K562 (cell line): ENCODE results near the gene CLIP1. TPM values are rescaled to one million over a fixed set of nuclear protein-coding genes. Genes with fewer than 3 reads are reported as not detected.

Experiments used
- ADNP ChIP-seq: fragments of 200-800 bp; sonication (Bioruptor generic); IDR thresholded peaks from 2 replicates; pipeline ENCODE4 v1.6.1; 2016; ENCODE audit warnings: missing genetic modification characterization, missing compliant biosample characterization
- BRD9 ChIP-seq: fragments of 450-650 bp; IDR thresholded peaks from 2 replicates; pipeline ENCODE4 v1.6.1; 2018; ENCODE audit warnings: low read depth; ENCODE audit not compliant: partially characterized antibody
- C11orf30 ChIP-seq: fragments of 450-650 bp; IDR thresholded peaks from 2 replicates; pipeline ENCODE4 v1.6.1; 2016; ENCODE audit warnings: low read depth, mild to moderate bottlenecking
- HNRNPK ChIP-seq: fragments of 200-400 bp; formaldehyde crosslinking; IDR thresholded peaks from one replicate; pipeline ENCODE4 v1.6.1; 2018; ENCODE audit warnings: mild to moderate bottlenecking, low read depth, low read length; ENCODE audit not compliant: poor library complexity, severe bottlenecking
- HNRNPLL ChIP-seq: fragments of 200-400 bp; formaldehyde crosslinking; IDR thresholded peaks from 2 replicates; pipeline ENCODE4 v1.6.1; 2017; ENCODE audit warnings: low read length, low read depth, mild to moderate bottlenecking; ENCODE audit not compliant: poor library complexity, severe bottlenecking
- KHSRP ChIP-seq: fragments of 450-650 bp; IDR thresholded peaks from 2 replicates; pipeline ENCODE4 v1.6.1; 2017
- LARP7 ChIP-seq: fragments of 450-650 bp; IDR thresholded peaks from 2 replicates; pipeline ENCODE4 v1.6.1; 2016
- MLLT1 ChIP-seq, 2 experiments: fragments of 450-650 bp; IDR thresholded peaks; 2 replicates each; pipeline ENCODE4 v1.6.1; 2016
- NFATC3 ChIP-seq: fragments of 450-650 bp; IDR thresholded peaks from 2 replicates; pipeline ENCODE4 v1.6.1; 2017; ENCODE audit warnings: mild to moderate bottlenecking
- NUFIP1 ChIP-seq: fragments of 450-650 bp; IDR thresholded peaks from 2 replicates; pipeline ENCODE4 v1.6.1; 2018; ENCODE audit not compliant: partially characterized antibody
- PTTG1 ChIP-seq: fragments of 450-650 bp; IDR thresholded peaks from 2 replicates; pipeline ENCODE4 v1.6.1; 2016; ENCODE audit warnings: low read depth, mild to moderate bottlenecking, missing genetic modification characterization, missing compliant biosample characterization
- SETDB1 ChIP-seq: IDR thresholded peaks from one replicate; pipeline ENCODE4 v1.6.1; 2012; ENCODE audit warnings: low read length, control low read depth, inconsistent platforms
- SRSF1 ChIP-seq: fragments of 200-400 bp; formaldehyde crosslinking; IDR thresholded peaks from 2 replicates; pipeline ENCODE4 v1.6.1; 2017; ENCODE audit warnings: mild to moderate bottlenecking, low read depth, low read length, moderate library complexity
- TCF7L2 ChIP-seq: fragments of 150-350 bp; IDR thresholded peaks from 2 replicates; pipeline ENCODE4 v1.6.1; 2016; ENCODE audit warnings: low read depth, mild to moderate bottlenecking, low read length, moderate library complexity
- TEAD4 ChIP-seq, 2 experiments: sonication (generic) in 1 of 2; formaldehyde crosslinking in 1 of 2; IDR thresholded peaks; 2 replicates each; pipeline versions ENCODE4 v1.6.1 to v1.8.0; 2012 to 2022; ENCODE audit warnings: borderline replicate concordance in 1 of 2, inconsistent platforms in 1 of 2, low read length in 1 of 2, mild to moderate bottlenecking in 1 of 2, missing genetic modification reagents in 1 of 2
- ZNF79 ChIP-seq: fragments of 250-450 bp; sonication (Bioruptor Pico); IDR thresholded peaks from 2 replicates; pipeline ENCODE4 v1.4.0; 2020; ENCODE audit warnings: low read depth, mild to moderate bottlenecking, moderate library complexity
- polyA plus RNA-seq, 8 experiments: library from polyadenylated mRNA; depleted of rRNA in 4 of 8; stranded (reverse) in 5 of 8; unstranded in 3 of 8; fragments of >200 nt; fragmentation: Nextera tagmentation in 2 of 8; fragmentation: Illumina TruSeq in 1 of 8; extraction: Ambion mirVana in 2 of 8; extraction: Trizol in 1 of 8; gene quantifications; 2 replicates each; pipeline versions ENCODE4 v1.2.1 to v1.2.3, GENCODE V29; 2011 to 2014; ENCODE audit warnings: inconsistent platforms in 1 of 8, missing spikeins in 1 of 8
- total RNA-seq, 7 experiments: library from RNA; depleted of rRNA in 6 of 7; stranded (reverse); fragments of >200 nt in 6 of 7; fragmentation: Illumina TruSeq in 2 of 7; extraction: Trizol in 2 of 7; gene quantifications; 2 replicates each; pipeline versions ENCODE4 v1.2.1 to v1.2.3, GENCODE V29; 2011 to 2021; ENCODE audit warnings: low replicate concordance in 1 of 7
- TF ChIP-seq, protein P1 (sequence below): IDR thresholded peaks from 3 replicates; pipeline ENCODE4 v1.6.1; 2011; ENCODE audit warnings: borderline replicate concordance, mild to moderate bottlenecking; ENCODE audit not compliant: insufficient read length, insufficient read depth
- TF ChIP-seq, protein P2 (sequence below): fragments of 450-650 bp; IDR thresholded peaks from 2 replicates; pipeline ENCODE4 v1.6.1; 2016; ENCODE audit warnings: antibody characterized with exemption
- TF ChIP-seq, protein P3 (sequence below), 3 experiments: fragments of 200-800 bp in 1 of 3; fragments of 250-450 bp in 1 of 3; fragments of 450-650 bp in 1 of 3; sonication (Bioruptor Pico) in 1 of 3; sonication (Bioruptor generic) in 1 of 3; formaldehyde crosslinking in 1 of 3; IDR thresholded peaks; 2 replicates each; pipeline versions ENCODE4 v1.6.1 to v1.8.0; 2016 to 2022; ENCODE audit warnings: mild to moderate bottlenecking in 2 of 3, missing genetic modification characterization in 2 of 3, missing compliant biosample characterization in 1 of 3, moderate library complexity in 1 of 3

The CLIP1 gene
- total and polyA plus RNA-seq, 9 of the 15 experiments (the other 6 are each of a cell fraction or from before 2014, with no cell fraction given), result 5.8 to 33.9 (median 27.6) TPM

DNA sequence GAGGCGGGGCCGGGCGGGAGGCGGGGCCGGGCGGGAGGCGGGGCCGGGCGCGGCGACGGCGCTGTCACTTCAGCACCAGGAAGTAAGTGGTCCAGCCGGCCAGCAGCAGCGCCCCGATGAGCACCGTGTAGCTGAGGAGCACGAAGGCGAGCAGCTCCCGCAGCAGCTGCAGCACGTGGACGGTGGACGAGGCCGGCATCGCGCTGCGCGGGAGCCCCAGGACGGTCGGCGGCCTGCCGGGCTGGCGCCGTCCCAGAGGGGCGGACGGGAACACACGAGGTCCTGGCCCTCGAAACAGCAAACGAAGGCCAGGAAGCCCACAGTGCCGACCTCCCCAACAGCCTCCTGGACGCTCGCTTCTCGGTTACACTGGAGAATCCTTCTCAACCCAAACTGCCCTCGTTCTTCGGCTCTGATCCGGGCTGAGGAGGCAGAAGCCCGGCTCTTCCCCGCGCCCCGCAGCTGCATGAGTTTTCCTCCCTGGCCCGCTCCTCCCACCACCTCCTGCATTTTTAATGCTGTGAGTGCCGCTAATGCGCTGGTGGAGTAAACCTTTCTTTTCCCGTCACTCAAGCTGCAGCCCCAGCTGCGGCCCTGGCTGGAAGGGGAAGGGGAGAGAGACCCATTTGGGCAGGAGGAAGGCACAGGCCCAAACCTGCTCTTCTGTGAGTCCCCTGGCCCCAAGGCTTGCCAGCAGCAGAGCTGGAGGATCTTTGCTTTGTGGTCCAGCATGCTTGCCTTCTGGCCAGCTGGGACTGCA is 195.9 kb downstream of the CLIP1 start (continued):
- no peak for TF ChIP-seq C11orf30
- no peak for TF ChIP-seq BRD9
- TF ChIP-seq NFATC3, result no peak
- TF ChIP-seq LARP7, result no peak
- TF ChIP-seq ADNP (tag), result no peak
- peak; percentile 50; the same call in 1 of the 2 replicates for TF ChIP-seq TEAD4 (IDR thresholded peaks at IDR 0.05; ENCODE audit: low read length)
- TF ChIP-seq TEAD4 (CRISPR knock-in tag; IDR thresholded peaks at IDR 0.05; ENCODE audit: borderline replicate concordance), result peak; percentile 90
- TF ChIP-seq KHSRP, result no peak
- TF ChIP-seq SRSF1, result no peak
- TF ChIP-seq SETDB1, result no peak
- TF ChIP-seq HNRNPLL, result no peak
- TF ChIP-seq TCF7L2, result no peak
- no peak for TF ChIP-seq PTTG1 (tag)
- no peak for TF ChIP-seq NUFIP1
- TF ChIP-seq, protein P1, sequence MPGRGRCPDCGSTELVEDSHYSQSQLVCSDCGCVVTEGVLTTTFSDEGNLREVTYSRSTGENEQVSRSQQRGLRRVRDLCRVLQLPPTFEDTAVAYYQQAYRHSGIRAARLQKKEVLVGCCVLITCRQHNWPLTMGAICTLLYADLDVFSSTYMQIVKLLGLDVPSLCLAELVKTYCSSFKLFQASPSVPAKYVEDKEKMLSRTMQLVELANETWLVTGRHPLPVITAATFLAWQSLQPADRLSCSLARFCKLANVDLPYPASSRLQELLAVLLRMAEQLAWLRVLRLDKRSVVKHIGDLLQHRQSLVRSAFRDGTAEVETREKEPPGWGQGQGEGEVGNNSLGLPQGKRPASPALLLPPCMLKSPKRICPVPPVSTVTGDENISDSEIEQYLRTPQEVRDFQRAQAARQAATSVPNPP, result no peak
- no peak for TF ChIP-seq MLLT1 (IDR thresholded peaks at IDR 0.05)
- TF ChIP-seq ZNF79 (CRISPR knock-in tag), result no peak
- no peak for TF ChIP-seq HNRNPK
- TF ChIP-seq, protein P2, sequence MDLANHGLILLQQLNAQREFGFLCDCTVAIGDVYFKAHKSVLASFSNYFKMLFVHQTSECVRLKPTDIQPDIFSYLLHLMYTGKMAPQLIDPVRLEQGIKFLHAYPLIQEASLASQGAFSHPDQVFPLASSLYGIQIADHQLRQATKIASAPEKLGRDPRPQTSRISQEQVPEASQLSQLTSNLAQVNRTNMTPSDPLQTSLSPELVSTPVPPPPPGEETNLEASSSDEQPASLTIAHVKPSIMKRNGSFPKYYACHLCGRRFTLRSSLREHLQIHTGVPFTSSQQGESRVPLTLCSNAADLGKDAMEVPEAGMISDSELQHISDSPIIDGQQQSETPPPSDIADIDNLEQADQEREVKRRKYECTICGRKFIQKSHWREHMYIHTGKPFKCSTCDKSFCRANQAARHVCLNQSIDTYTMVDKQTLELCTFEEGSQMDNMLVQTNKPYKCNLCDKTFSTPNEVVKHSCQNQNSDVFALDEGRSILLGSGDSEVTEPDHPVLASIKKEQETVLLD, result no peak
- TF ChIP-seq, protein P3, sequence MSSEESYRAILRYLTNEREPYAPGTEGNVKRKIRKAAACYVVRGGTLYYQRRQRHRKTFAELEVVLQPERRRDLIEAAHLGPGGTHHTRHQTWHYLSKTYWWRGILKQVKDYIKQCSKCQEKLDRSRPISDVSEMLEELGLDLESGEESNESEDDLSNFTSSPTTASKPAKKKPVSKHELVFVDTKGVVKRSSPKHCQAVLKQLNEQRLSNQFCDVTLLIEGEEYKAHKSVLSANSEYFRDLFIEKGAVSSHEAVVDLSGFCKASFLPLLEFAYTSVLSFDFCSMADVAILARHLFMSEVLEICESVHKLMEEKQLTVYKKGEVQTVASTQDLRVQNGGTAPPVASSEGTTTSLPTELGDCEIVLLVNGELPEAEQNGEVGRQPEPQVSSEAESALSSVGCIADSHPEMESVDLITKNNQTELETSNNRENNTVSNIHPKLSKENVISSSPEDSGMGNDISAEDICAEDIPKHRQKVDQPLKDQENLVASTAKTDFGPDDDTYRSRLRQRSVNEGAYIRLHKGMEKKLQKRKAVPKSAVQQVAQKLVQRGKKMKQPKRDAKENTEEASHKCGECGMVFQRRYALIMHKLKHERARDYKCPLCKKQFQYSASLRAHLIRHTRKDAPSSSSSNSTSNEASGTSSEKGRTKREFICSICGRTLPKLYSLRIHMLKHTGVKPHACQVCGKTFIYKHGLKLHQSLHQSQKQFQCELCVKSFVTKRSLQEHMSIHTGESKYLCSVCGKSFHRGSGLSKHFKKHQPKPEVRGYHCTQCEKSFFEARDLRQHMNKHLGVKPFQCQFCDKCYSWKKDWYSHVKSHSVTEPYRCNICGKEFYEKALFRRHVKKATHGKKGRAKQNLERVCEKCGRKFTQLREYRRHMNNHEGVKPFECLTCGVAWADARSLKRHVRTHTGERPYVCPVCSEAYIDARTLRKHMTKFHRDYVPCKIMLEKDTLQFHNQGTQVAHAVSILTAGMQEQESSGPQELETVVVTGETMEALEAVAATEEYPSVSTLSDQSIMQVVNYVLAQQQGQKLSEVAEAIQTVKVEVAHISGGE (CRISPR knock-in tag; IDR thresholded peaks at IDR 0.05), result 0 out of 6 replicates have a peak, but pooled peaks of 2 of the 3 experiments have one; percentile 6 to 17
